Neural cell (in vitro differentiated cells): ENCODE results near the gene PSMD3. TPM values are rescaled to one million over a fixed set of nuclear protein-coding genes. Genes with fewer than 3 reads are reported as not detected.
A peak's percentile ranks its signal among the peaks of the same experiment; 100 is the strongest.

Experiments used
- H2AFZ ChIP-seq: fragments of 200-600, 300-800 bp; sonication (generic), shearing (Covaris generic); 2 replicates; pipeline ENCODE4 v1.6.0; 2014; ENCODE audit warnings: low read depth, mild to moderate bottlenecking, antibody characterized with exemption, low read length, moderate library complexity
- H3F3A ChIP-seq: fragments of 200-600 bp; shearing (Covaris generic); 2 replicates; pipeline ENCODE4 v1.6.1; 2016; ENCODE audit warnings: mild to moderate bottlenecking, moderate library complexity, mixed read lengths, antibody characterized with exemption, low read length; ENCODE audit not compliant: insufficient read depth, poor library complexity, severe bottlenecking
- H3K27ac ChIP-seq: fragments of 200-600, 300-800 bp; sonication (generic), shearing (Covaris generic); 2 replicates; pipeline ENCODE4 v1.5.1; 2014; ENCODE audit warnings: mild to moderate bottlenecking, low read length, moderate library complexity
- H3K27me3 ChIP-seq: fragments of 300-800, 200-600 bp; sonication (generic), shearing (Covaris generic); 2 replicates; pipeline ENCODE4 v1.6.0; 2014; ENCODE audit warnings: mild to moderate bottlenecking, low read depth, low read length, moderate library complexity; ENCODE audit not compliant: insufficient read depth
- H3K36me3 ChIP-seq: fragments of 300-800, 200-600 bp; sonication (generic), shearing (Covaris generic); 2 replicates; pipeline ENCODE4 v1.5.1; 2014; ENCODE audit warnings: mild to moderate bottlenecking, antibody characterized with exemption, low read length, moderate library complexity; ENCODE audit not compliant: insufficient read depth
- H3K4me2 ChIP-seq: fragments of 300-800, 200-600 bp; sonication (generic), shearing (Covaris generic); 2 replicates; pipeline ENCODE4 v1.6.0; 2014; ENCODE audit warnings: mild to moderate bottlenecking, low read length
- H3K4me3 ChIP-seq: fragments of 300-800, 200-600 bp; sonication (generic), shearing (Covaris generic); 2 replicates; pipeline ENCODE4 v1.5.1; 2014; ENCODE audit warnings: mild to moderate bottlenecking, low read length, moderate library complexity
- H3K79me2 ChIP-seq: fragments of 200-600 bp; shearing (Covaris generic); replicated peaks from 2 replicates; pipeline ENCODE4 v1.6.0; 2014; ENCODE audit warnings: mild to moderate bottlenecking, low read length, moderate library complexity; ENCODE audit not compliant: insufficient read depth
- H3K9ac ChIP-seq: fragments of 300-800, 200-600 bp; sonication (generic), shearing (Covaris generic); 2 replicates; pipeline ENCODE4 v1.6.1; 2016; ENCODE audit warnings: mild to moderate bottlenecking, low read length, mixed read lengths
- H3K9me2 ChIP-seq: fragments of 200-600 bp; shearing (Covaris generic); 2 replicates; pipeline ENCODE4 v1.6.1; 2016; ENCODE audit warnings: mild to moderate bottlenecking, low read length, mixed read lengths; ENCODE audit not compliant: insufficient read depth
- H3K9me3 ChIP-seq: fragments of 200-600, 300-800 bp; sonication (generic), shearing (Covaris generic); 2 replicates; pipeline ENCODE4 v1.6.1; 2016; ENCODE audit warnings: mild to moderate bottlenecking, mixed run types, low read length, moderate library complexity, mixed read lengths
- H4K20me1 ChIP-seq: fragments of 200-600 bp; shearing (Covaris generic); 2 replicates; pipeline ENCODE4 v1.6.1; 2016; ENCODE audit warnings: mild to moderate bottlenecking, mixed run types; ENCODE audit not compliant: insufficient read depth
- CTCF ChIP-seq: fragments of 450-650 bp; IDR thresholded peaks from 2 replicates; pipeline ENCODE4 v1.5.1; 2014; ENCODE audit warnings: antibody characterized with exemption, mild to moderate bottlenecking, moderate library complexity; ENCODE audit not compliant: poor library complexity, severe bottlenecking
- EP300 ChIP-seq: fragments of 450-650 bp; conservative IDR thresholded peaks from 2 replicates; pipeline ENCODE4 v1.6.1; 2014; ENCODE audit warnings: antibody characterized with exemption, mild to moderate bottlenecking, moderate library complexity; ENCODE audit not compliant: poor library complexity, severe bottlenecking
- MXI1 ChIP-seq: fragments of 450-650 bp; conservative IDR thresholded peaks from 2 replicates; pipeline ENCODE4 v1.6.1; 2014; ENCODE audit warnings: antibody characterized with exemption, mild to moderate bottlenecking; ENCODE audit not compliant: poor library complexity, severe bottlenecking
- POLR2AphosphoS5 ChIP-seq: IDR thresholded peaks from 2 replicates; pipeline ENCODE4 v1.6.1; 2012
- RAD21 ChIP-seq: fragments of 450-650 bp; conservative IDR thresholded peaks from 2 replicates; pipeline ENCODE4 v1.6.1; 2014; ENCODE audit warnings: antibody characterized with exemption, mild to moderate bottlenecking, moderate library complexity
- SMC3 ChIP-seq: fragments of 450-650 bp; conservative IDR thresholded peaks from 2 replicates; pipeline ENCODE4 v1.6.1; 2014; ENCODE audit warnings: antibody characterized with exemption, mild to moderate bottlenecking, moderate library complexity; ENCODE audit not compliant: poor library complexity
- TAF1 ChIP-seq: IDR thresholded peaks from 2 replicates; pipeline ENCODE4 v1.6.1; 2012; ENCODE audit warnings: low read depth
- polyA plus RNA-seq: library from polyadenylated mRNA; depleted of rRNA; stranded (reverse); fragments of >200 nt; gene quantifications from 2 replicates; pipeline ENCODE4 v1.2.3, GENCODE V29; 2014
- TF ChIP-seq, protein P1 (sequence below): IDR thresholded peaks from 2 replicates; pipeline ENCODE4 v1.6.1; 2012; ENCODE audit warnings: borderline replicate concordance

The PSMD3 gene
- polyA plus RNA-seq, 1 donor from 2014 or later = 117 TPM

GRCh38 chr17:39953471-39953888, 27.1 kb upstream of the PSMD3 start:
- Histone ChIP-seq H3K36me3 (no peaks in the 10 kb centered on the region), H3F3A (no peaks in the 10 kb centered on the region), H3K9me2 (no peaks in the 10 kb centered on the region), H3K4me2 (no peak overlapping the region), H3K27me3 (no peaks in the 10 kb centered on the region), H3K27ac (no peak overlapping the region), H3K9ac (peak overlapping the region; percentile 57), H3K79me2 (no peaks in the 10 kb centered on the region), H2AFZ (peak overlapping the region; percentile 42), H4K20me1 (no peaks in the 10 kb centered on the region), H3K4me3 (peak overlapping the region; percentile 63), H3K9me3 (no peaks in the 10 kb centered on the region)
- TF ChIP-seq, protein P1, sequence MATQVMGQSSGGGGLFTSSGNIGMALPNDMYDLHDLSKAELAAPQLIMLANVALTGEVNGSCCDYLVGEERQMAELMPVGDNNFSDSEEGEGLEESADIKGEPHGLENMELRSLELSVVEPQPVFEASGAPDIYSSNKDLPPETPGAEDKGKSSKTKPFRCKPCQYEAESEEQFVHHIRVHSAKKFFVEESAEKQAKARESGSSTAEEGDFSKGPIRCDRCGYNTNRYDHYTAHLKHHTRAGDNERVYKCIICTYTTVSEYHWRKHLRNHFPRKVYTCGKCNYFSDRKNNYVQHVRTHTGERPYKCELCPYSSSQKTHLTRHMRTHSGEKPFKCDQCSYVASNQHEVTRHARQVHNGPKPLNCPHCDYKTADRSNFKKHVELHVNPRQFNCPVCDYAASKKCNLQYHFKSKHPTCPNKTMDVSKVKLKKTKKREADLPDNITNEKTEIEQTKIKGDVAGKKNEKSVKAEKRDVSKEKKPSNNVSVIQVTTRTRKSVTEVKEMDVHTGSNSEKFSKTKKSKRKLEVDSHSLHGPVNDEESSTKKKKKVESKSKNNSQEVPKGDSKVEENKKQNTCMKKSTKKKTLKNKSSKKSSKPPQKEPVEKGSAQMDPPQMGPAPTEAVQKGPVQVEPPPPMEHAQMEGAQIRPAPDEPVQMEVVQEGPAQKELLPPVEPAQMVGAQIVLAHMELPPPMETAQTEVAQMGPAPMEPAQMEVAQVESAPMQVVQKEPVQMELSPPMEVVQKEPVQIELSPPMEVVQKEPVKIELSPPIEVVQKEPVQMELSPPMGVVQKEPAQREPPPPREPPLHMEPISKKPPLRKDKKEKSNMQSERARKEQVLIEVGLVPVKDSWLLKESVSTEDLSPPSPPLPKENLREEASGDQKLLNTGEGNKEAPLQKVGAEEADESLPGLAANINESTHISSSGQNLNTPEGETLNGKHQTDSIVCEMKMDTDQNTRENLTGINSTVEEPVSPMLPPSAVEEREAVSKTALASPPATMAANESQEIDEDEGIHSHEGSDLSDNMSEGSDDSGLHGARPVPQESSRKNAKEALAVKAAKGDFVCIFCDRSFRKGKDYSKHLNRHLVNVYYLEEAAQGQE = no peak

GRCh38 chr17:39954876-39955275, 25.7 kb upstream of the PSMD3 start:
- no peaks in the 10 kb centered on the region for H3K36me3 ChIP-seq
- no peaks in the 10 kb centered on the region for H3K79me2 ChIP-seq
- TF ChIP-seq RAD21 = no peak
- no peak for TF ChIP-seq CTCF
- no peak for TF ChIP-seq POLR2AphosphoS5
- no peak for TF ChIP-seq MXI1
- no peak for TF ChIP-seq TAF1
- TF ChIP-seq EP300 = no peak
- TF ChIP-seq, protein P1 = no peak
- TF ChIP-seq SMC3 = no peak
- no peak overlapping the region for H2AFZ ChIP-seq
- H4K20me1 ChIP-seq = no peaks in the 10 kb centered on the region
- no peaks in the 10 kb centered on the region for H3K9me2 ChIP-seq
- H3K27me3 ChIP-seq = no peaks in the 10 kb centered on the region
- H3K27ac ChIP-seq = no peak overlapping the region
- H3K9ac ChIP-seq = no peak overlapping the region
- H3F3A ChIP-seq = no peaks in the 10 kb centered on the region
- H3K4me3 ChIP-seq = no peak overlapping the region
- no peak overlapping the region for H3K4me2 ChIP-seq
- H3K9me3 ChIP-seq = no peaks in the 10 kb centered on the region
